GM23248 (cell line): ENCODE results near the gene PIK3CD.

Experiments used
- EZH2 ChIP-seq: fragments of 200-600 bp; sonication (generic); IDR thresholded peaks from 2 replicates; pipeline ENCODE4 v1.6.1; 2018; ENCODE audit warnings: antibody characterized with exemption, mild to moderate bottlenecking; ENCODE audit not compliant: insufficient read depth, poor library complexity, severe bottlenecking
- EZH2phosphoT487 ChIP-seq: fragments of 200-600 bp; sonication (generic); IDR thresholded peaks from 2 replicates; pipeline ENCODE4 v1.6.1; 2018; ENCODE audit warnings: antibody characterized with exemption, moderate library complexity, mild to moderate bottlenecking, low read depth; ENCODE audit not compliant: insufficient read depth

- TF ChIP-seq EZH2phosphoT487 (no peak), EZH2 (no peak)
Measured at GRCh38 chr1:9718006-9718680, 66.6 kb downstream of the PIK3CD start.
